Pancreas (tissue), 10 donors: ENCODE data around the gene PLXDC1. TPM values are rescaled to one million over a fixed set of nuclear protein-coding genes. Genes with fewer than 3 reads are reported as not detected.

Experiments used
- ATAC-seq, 4 donors: fragments of 200-7000 bp; cut with Tn5 transposase; one replicate each; pipeline versions ENCODE4 v1.8.0 to v1.9.1; 2020; ENCODE audit warnings: mild to moderate bottlenecking in 4 of 4, moderate library complexity in 4 of 4
- DNase-seq, 6 donors: peaks; one replicate each; pipeline ENCODE4 v3.0.0-alpha.2; 2020
- FAIRE-seq: peaks from 2 replicates; lab custom pipeline; 2012; peaks lifted over from hg19 to GRCh38; lab: Jason Lieb, UNC
- H3K27ac ChIP-seq, 4 donors: fragments of 200-600 bp; sonication (generic); 1 replicate in 3 of 4; 2 replicates in 1 of 4; pipeline versions ENCODE4 v1.5.0 to v1.8.0; 2020
- H3K27me3 ChIP-seq, 4 donors: fragments of 200-600 bp; one replicate each; pipeline ENCODE4 v1.8.0; 2021
- H3K36me3 ChIP-seq, 3 donors: fragments of 200-600 bp; sonication (generic) in 1 of 3; one replicate each; pipeline versions ENCODE4 v1.5.0 to v1.8.0; 2020 to 2021
- H3K4me1 ChIP-seq, 3 donors: fragments of 200-600 bp; one replicate each; pipeline ENCODE4 v1.8.0; 2021
- H3K4me3 ChIP-seq, 4 donors: fragments of 200-600 bp; sonication (generic) in 2 of 4; one replicate each; pipeline versions ENCODE4 v1.5.0 to v1.8.0; 2020 to 2021
- H3K9me3 ChIP-seq, 4 donors: fragments of 200-600 bp; one replicate each; pipeline ENCODE4 v1.8.0; 2021
- WGBS, 2 donors: extraction: QIAGEN DNeasy Blood & Tissue Kit; methylation state at CpG; one replicate each; pipeline ENCODE4 v1.1.7; 2013; 5-methylcytosine and 5-hydroxymethylcytosine counted together
- intact Hi-C, 3 donors: fragments of 100-400 bp; cut with DNase I; formaldehyde crosslinking; loops; one replicate each; pipeline versions ENCODE4 v1.11.1 to v1.14.2; 2022
- polyA plus RNA-seq, 2 donors: library from polyadenylated mRNA; stranded (reverse); fragments of 200-250 nt; gene quantifications; one replicate each; pipeline ENCODE4 v1.2.3, GENCODE V29; 2013
- total RNA-seq, 6 donors: library from RNA; stranded (reverse); fragmentation: NEBNext Ultra II Directional in 4 of 6; extraction: Animal tissue kit (Norgen Biotek cat#: 25700) in 4 of 6; gene quantifications; one replicate each; pipeline versions ENCODE4 v1.2.1 to v1.2.4, GENCODE V29; 2021 to 2023
- TF ChIP-seq, protein P1 (sequence below), 4 donors: fragments of 200-600 bp; sonication (generic) in 3 of 4; IDR thresholded peaks; one replicate each; pipeline versions ENCODE4 v1.5.0 to v1.8.0; 2021; ENCODE audit warnings: antibody characterized with exemption in 4 of 4
- donor health status: healthy with polysubstance abuse.
- donor health status: DM: no; HTN: no; CAD: no; lungs with moderate emphysema.
- donor health status: DM: no; HTN: no; CAD: no.
- donor health status: control.
- donor health status: control.
- donor health status: Bipolar disorder and iron deficiency.
- donor health status: DM: yes; HTN: yes; CAD: no.
- donor health status: DM: no; HTN: no; CAD: no.
- donor health status: DM: no; HTN: no; CAD: no.
- donor health status: DM: yes; HTN: yes; CAD: no.

PLXDC1 gene
- total and polyA plus RNA-seq, 8 donors = 0.88 to 5.6 (median 1.9) TPM

DNA sequence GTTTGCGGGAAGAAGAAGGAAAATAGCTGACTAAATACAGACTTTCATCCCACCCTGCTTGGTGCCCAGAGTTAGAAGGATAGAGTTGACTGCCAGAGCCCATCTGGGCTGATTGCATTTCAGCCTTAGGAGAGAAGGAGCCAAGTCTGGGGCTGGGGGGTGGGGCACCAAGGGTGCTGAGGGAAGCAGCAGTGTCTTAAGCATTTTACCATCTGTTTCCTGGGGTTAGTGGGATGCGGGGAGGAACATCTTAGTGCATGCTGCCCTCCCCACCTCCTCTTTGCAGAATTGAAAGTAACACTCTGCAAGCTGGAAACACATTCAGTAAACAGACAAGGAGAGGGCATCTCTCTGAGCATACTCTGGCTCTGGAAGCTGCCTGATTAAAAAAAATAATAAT lies 16.0 kb upstream of the PLXDC1 start:
- H3K9me3 ChIP-seq = no peaks in the 10 kb centered on the region
- peaks cover 0 to 21% (median 13%) of the 10 kb centered on the region in 3 donors for H3K4me1 ChIP-seq
- TF ChIP-seq, protein P1, sequence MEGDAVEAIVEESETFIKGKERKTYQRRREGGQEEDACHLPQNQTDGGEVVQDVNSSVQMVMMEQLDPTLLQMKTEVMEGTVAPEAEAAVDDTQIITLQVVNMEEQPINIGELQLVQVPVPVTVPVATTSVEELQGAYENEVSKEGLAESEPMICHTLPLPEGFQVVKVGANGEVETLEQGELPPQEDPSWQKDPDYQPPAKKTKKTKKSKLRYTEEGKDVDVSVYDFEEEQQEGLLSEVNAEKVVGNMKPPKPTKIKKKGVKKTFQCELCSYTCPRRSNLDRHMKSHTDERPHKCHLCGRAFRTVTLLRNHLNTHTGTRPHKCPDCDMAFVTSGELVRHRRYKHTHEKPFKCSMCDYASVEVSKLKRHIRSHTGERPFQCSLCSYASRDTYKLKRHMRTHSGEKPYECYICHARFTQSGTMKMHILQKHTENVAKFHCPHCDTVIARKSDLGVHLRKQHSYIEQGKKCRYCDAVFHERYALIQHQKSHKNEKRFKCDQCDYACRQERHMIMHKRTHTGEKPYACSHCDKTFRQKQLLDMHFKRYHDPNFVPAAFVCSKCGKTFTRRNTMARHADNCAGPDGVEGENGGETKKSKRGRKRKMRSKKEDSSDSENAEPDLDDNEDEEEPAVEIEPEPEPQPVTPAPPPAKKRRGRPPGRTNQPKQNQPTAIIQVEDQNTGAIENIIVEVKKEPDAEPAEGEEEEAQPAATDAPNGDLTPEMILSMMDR (IDR thresholded peaks at IDR 0.05) = no peak
- no peaks in the 10 kb centered on the region for H3K36me3 ChIP-seq
- H3K4me3 ChIP-seq = no peak overlapping the region
- DNase-seq = no peak
- no peaks in the 10 kb centered on the region for H3K27me3 ChIP-seq
- peak in 1 of 4 donors; percentile 8 for ATAC-seq
- 22 to 31% methylated on average over 2 of the region's 2 CpGs for WGBS, 2 donors
- no peak overlapping the region for H3K27ac ChIP-seq
- intact Hi-C loops = no loop called here
- no peak for FAIRE-seq

GRCh38 chr17:39166437-39167335 lies 15.2 kb upstream of the PLXDC1 start:
- TF ChIP-seq, protein P1 (IDR thresholded peaks at IDR 0.05) = no peak
- peaks cover 0 to 16% (median 13%) of the 10 kb centered on the region in 3 donors for H3K4me1 ChIP-seq
- peak overlapping the region; percentile 27 to 63 (median 45) for H3K27ac ChIP-seq
- no peaks in the 10 kb centered on the region for H3K27me3 ChIP-seq
- intact Hi-C loops = no loop called here
- ATAC-seq (peak; percentile 42 to 72 (median 58)), DNase-seq (peak in 3 of 6 donors; percentile 40 to 63 (median 47)), FAIRE-seq (no peak)
- no peaks in the 10 kb centered on the region for H3K36me3 ChIP-seq
- H3K4me3 ChIP-seq = peak overlapping the region in 2 of 4 donors; percentile 36 to 46
- WGBS, 2 donors = 32 to 42% methylated on average over 7 of the region's 7 CpGs
- H3K9me3 ChIP-seq = no peaks in the 10 kb centered on the region

- 25 to 27% methylated on average over 17 of the region's 17 CpGs for WGBS, 2 donors
- intact Hi-C loops = no loop called here
- H3K27me3 ChIP-seq = no peaks in the 10 kb centered on the region
- DNase-seq (peak in 2 of 6 donors; percentile 23 to 69), FAIRE-seq (no peak), ATAC-seq (peak; percentile 19 to 38 (median 24))
- TF ChIP-seq, protein P1 (IDR thresholded peaks at IDR 0.05) = no peak
- no peaks in the 10 kb centered on the region for H3K9me3 ChIP-seq
- H3K27ac ChIP-seq = peak within 1 kb of the TSS; percentile 27 to 63 (median 45)
- H3K4me1 ChIP-seq = peaks cover 0 to 13% (median 13%) of the 10 kb centered on the region in 3 donors
- H3K36me3 ChIP-seq = no peaks in the 10 kb centered on the region
- peak within 1 kb of the TSS; percentile 14 to 46 (median 30) for H3K4me3 ChIP-seq
Observed at GRCh38 chr17:39165841-39166349, 14.5 kb upstream of the PLXDC1 start, which contains the start of gene ARL5C. Gene ARL5C (minus strand): TSS chr17:39166161. CDS start chr17:39165760, 401 bp downstream.

- Histone ChIP-seq H3K27me3 (no peaks in the 10 kb centered on the region), H3K27ac (peak overlapping the region; percentile 27 to 63 (median 45)), H3K4me1 (peaks cover 0 to 13% (median 13%) of the 10 kb centered on the region in 3 donors), H3K36me3 (no peaks in the 10 kb centered on the region), H3K9me3 (no peaks in the 10 kb centered on the region), H3K4me3 (peak overlapping the region; percentile 14 to 46 (median 30))
- 13 to 14% methylated on average over 49 to 51 of the region's 51 CpGs for WGBS, 2 donors
- no peak for FAIRE-seq
- ATAC-seq = peak; percentile 10 to 18 (median 14)
- TF ChIP-seq, protein P1 (IDR thresholded peaks at IDR 0.05) = no peak
- no peak for DNase-seq
- intact Hi-C loops = no loop called here
Observed at GRCh38 chr17:39165178-39165840, 13.9 kb upstream of the PLXDC1 start.
